NCI-H1105 (cell line): ENCODE results near the gene ORM1.

Experiments used
- DNase-seq: peaks from one replicate; lab custom pipeline; 2025; lab: John Stamatoyannopoulos, UW

The ORM1 gene

DNA sequence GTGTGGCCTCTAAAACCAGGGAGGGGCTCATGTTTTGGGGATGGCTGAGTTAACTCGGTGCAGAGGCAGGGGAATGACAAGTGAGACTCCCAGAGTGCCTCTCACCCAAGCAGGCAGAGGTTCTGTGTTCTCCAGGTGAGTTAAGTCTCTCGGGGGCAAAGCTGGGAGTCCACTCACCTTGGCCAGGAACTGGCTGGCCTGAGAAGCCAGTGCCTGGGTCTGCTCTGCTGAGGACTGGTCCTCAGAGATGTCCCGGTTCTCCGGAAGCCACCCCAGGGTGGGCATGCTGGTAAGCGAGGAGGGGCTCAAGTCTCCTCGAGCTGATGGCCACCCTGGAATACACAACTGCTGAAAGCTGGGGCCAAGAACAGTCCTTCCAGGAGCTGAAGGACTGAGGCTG is 44.5 kb downstream of the ORM1 start:
- no peak for DNase-seq

- DNase-seq: no peak
Measured at GRCh38 chr9:114367772-114368569, 45.1 kb downstream of the ORM1 start.

DNA sequence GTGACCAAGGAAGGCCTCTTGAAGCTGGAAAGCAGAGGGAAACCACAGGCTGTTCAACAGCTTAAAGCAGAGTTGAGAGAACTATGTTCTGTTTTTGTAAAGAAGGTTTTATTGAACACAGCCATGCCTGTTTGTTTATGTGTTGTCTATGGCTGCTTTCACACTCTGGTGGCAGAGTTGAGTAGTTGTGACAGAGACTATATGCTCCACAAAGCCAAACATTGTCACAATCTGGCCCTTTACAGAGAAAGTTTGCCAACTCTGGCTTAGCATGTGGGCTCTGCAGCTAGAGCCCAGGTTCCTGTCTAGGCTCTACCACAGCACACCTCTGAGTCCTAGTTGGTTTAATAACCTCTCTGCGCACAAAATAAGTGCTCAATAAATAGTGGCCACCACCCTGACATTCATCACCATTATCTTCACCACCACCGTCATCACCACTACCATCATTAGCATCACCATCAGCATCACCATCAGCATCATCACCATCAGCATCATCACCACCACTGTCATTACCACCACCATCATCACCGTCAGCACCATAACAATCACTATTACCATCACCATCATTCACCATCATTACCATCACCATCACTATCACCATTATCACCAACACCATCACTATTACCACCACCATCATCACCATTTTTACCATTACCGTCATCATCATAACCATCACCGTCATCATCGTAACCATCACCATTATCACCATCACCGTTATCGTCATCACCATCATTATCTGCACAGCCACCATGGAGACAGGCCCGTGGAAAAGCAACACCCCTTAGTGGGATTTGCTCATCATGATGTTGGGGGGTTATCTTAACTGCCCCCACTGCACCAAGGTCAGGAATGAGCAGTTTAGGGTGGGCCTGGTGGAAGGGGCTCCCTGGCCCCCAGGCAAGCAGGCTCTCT is 46.6 kb downstream of the ORM1 start:
- DNase-seq: no peak

DNA sequence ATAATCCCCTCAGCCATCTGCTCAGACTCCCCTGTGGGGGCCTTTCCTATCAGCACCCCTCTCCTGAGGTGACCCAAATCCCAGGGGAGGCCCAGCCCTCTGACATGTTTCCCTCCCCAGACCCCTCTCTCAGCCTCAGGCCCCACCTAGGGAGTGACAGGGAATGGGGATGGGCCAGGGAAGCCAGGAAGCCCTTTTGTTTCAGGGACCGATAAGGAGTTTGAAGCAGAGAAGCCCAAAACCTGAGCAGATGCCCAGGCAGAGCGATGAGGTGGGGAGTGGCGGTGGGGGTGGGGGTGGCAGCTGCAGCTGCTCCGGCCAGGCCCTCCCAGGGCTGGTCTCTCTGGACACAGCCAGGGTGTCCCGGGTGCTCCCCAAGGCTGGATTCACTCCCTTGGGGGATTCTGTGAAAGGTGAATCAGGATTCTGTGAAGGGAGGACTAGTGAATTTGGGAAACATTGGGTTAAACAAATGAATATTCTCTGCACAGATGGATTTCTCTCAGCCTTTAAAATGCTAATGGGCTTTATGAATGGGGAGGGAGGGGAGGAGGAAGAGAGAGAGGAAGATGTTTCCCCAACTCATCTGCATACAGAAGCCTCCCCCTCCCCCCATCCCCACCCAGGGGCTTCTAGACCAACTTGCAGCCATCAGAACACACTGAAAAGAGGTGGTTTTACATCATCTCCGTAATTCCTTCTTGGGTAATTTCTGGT is 47.5 kb downstream of the ORM1 start:
- no peak for DNase-seq

DNA sequence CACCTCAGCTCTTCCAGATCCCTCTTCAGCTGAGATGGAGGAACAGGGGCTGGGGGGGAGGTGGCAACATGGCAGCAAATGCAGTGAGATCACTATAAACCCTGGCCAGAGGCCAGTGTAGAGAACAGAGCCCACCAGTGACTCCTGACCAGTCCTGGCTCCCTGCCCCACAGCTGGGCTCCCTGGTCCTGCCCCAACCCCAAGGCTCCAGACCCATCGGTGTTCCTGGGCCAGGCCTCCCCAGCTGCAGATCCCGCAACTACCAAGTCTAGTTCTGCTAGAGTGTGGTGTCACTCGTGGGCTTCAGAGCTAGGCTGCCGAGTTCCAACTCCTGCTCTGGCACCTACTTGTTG is 48.0 kb downstream of the ORM1 start:
- DNase-seq: no peak

GRCh38 chr9:114371343-114371944 is 48.5 kb downstream of the ORM1 start:
- no peak for DNase-seq

GRCh38 chr9:114371973-114372917 is 49.3 kb downstream of the ORM1 start:
- DNase-seq: no peak

- DNase-seq: no peak
Measured at GRCh38 chr9:114372921-114373448, 50.1 kb downstream of the ORM1 start.

DNA sequence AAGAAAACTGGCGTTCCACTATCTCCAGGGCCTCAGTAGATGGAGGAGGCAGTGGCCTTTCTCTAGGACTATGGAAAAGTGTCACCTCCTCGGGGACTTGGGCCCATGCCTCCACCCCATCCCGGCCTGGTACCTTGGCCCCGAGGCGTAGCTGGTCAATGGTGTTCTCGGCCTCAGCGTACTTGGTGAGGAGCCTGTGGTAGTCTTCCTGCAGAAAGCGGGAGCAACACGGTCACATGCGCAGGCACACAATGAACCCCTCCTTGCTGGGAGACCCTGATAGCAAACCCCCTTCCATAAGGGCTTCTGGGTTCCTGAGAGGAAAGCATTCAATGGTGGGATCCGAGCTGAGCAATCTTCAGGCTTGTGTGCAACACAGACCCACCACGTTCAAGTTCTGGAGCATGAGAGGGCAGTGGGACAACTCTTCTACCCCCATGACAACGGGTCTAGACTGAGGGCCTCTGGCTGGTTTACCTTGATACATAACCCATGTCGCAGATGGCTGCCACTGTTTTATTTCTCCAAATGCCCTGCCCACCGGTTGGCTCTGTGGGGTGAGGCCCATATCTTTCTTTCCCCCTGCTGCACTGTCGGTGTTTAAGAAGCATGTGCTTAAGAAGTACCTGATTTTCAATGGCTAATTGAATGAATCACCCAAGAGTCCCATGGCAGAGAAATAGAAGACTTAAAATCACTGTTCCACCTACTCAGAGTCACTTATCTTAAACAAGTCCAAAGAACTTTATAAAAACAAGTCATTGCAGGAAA is 51.2 kb downstream of the ORM1 start:
- no peak for DNase-seq

- no peak for DNase-seq
Measured at GRCh38 chr9:114374936-114375335, 52.0 kb downstream of the ORM1 start.

- no peak for DNase-seq
Measured at GRCh38 chr9:114375386-114376175, 52.7 kb downstream of the ORM1 start.
